ENCODE measurements around the gene PYGO2.

Gene PYGO2

DNA sequence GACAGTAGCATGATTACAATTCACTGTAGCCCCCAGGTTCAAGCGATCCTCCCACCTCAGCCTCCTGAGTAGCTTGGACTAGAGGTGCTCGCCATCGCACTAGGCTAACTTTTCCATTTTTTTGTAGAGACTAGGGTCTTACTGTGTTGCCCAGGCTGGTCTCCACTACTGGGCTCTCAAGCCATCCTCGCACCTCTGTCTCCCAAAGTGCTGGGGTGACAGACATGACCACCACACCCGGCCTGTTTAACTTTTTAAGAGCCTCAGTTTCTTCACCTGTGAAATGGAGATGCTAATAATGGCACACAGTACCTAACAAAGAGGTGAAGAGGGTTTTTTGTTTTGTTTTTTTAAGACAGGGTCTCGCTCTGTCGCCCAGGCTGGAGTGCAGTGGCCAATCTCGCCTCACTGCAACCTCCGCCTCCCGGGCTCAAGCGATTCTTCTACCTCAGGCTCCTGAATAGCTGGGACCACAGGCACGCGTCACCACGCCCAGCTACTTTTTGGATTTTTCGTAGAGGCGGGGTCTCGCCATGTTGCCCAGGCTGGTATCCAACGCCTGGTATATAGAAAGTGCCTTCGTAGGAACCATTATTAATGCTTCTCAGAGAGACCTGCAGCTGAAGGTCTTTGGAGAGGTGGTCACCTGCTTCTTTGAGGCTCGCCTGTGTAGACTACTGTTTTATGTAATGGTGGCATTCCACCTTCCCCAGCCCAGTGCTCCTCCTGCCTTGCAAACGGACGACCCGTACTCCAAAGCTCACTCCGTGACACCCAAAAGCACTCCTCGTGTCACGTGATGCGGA lies 25.6 kb downstream of the PYGO2 start:
- POLR2A ChIA-PET = interaction anchor here (1.2 to 2.4 kb wide), 4 partner anchors 10 to 52 kb away, joined by 4 to 7 read pairs (median 6); partner anchors contain the start of genes PBXIP1 and PYGO2
- H3K27me3 ChIP-seq (replicated peaks in 2 of 5; ENCODE audit: control insufficient read depth in 4 of 5, insufficient read depth in 5 of 5, low read length in 4 of 5) = no peaks in the 10 kb centered on the region
- no peaks in the 10 kb centered on the region for H3K9me3 ChIP-seq (ENCODE audit: control extremely low read depth in 1 of 5, control insufficient read depth in 4 of 5, insufficient read depth in 2 of 5, low read depth in 1 of 5, low read length in 4 of 5)
- WGBS (ENCODE audit: insufficient coverage) = 57% methylated on average over 23 of the region's 27 CpGs
- CTCF ChIA-PET = interaction anchor here (0.6 to 2.2 kb wide), 18 partner anchors 9 to 455 kb away, joined by 3 to 10 read pairs (median 4); partner anchors contain the start of gene FLAD1
- H3K27ac ChIP-seq (ENCODE audit: insufficient read depth in 1 of 2, low read depth in 1 of 2, low read length in 2 of 2, poor library complexity in 1 of 2, severe bottlenecking in 2 of 2) = peak overlapping the region; percentile 99
- H3K4me3 ChIP-seq (ENCODE audit: control insufficient read depth in 1 of 7, extremely low read depth in 1 of 7, insufficient read depth in 4 of 7, low read depth in 2 of 7, low read length in 6 of 7) = peak overlapping the region; percentile 28 to 86 (median 80)
- H3K36me3 ChIP-seq (ENCODE audit: control insufficient read depth in 4 of 4, insufficient read depth in 4 of 4, low read length in 3 of 4) = peaks cover under 1 to 9% (median 6%) of the 10 kb centered on the region in 4 experiments
- DNase-seq = no peak
- H3K4me1 ChIP-seq (ENCODE audit: control extremely low read depth in 1 of 4, control insufficient read depth in 4 of 4, insufficient read depth in 4 of 4, low read length in 3 of 4) = peaks cover 10 to 58% (median 47%) of the 10 kb centered on the region in 4 experiments

DNA sequence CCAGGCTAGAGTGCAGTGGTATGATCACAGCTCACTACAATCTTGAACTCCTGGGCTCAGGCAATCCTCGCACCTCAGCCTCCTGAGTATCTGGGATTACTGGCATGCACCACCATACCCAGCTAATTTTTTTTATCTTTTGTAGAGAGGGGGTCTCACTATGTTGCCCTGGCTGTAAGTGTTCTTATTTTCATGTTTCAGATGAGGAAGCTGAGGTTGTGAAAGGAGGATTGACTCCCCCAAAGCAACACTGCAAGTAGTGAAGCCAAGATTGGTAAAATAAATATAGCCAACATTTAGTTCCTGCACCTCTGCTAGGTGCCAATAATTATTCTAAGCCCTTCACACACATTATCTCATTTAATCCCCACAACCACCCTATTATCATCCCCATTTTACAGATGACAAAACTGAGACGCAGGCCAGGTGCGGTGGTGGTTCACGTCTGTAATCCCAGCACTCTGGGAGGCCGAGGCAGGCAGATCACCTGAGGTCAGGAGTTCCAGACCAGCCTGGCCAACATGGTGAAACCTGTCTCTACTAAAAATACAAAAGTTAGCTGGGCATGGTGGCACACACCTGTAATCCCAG lies 27.1 kb downstream of the PYGO2 start:
- Histone ChIP-seq H3K4me3 (ENCODE audit: control insufficient read depth in 1 of 7, extremely low read depth in 1 of 7, insufficient read depth in 4 of 7, low read depth in 2 of 7, low read length in 6 of 7) (no peak overlapping the region), H3K27ac (ENCODE audit: insufficient read depth in 1 of 2, low read depth in 1 of 2, low read length in 2 of 2, poor library complexity in 1 of 2, severe bottlenecking in 2 of 2) (no peak overlapping the region), H3K36me3 (ENCODE audit: control insufficient read depth in 4 of 4, insufficient read depth in 4 of 4, low read length in 3 of 4) (peaks cover 3 to 14% (median 9%) of the 10 kb centered on the region in 4 experiments), H3K4me1 (ENCODE audit: control extremely low read depth in 1 of 4, control insufficient read depth in 4 of 4, insufficient read depth in 4 of 4, low read length in 3 of 4) (peaks cover 8 to 44% (median 33%) of the 10 kb centered on the region in 4 experiments), H3K9me3 (ENCODE audit: control extremely low read depth in 1 of 5, control insufficient read depth in 4 of 5, insufficient read depth in 2 of 5, low read depth in 1 of 5, low read length in 4 of 5) (no peaks in the 10 kb centered on the region), H3K27me3 (replicated peaks in 2 of 5; ENCODE audit: control insufficient read depth in 4 of 5, insufficient read depth in 5 of 5, low read length in 4 of 5) (no peaks in the 10 kb centered on the region)
- ChIA-PET POLR2A (no interaction called here), CTCF (interaction anchor here (0.9 to 1.9 kb wide), 2 partner anchors 10 kb away, joined by 3 to 6 read pairs; no protein-coding TSS in a partner anchor)
- WGBS (ENCODE audit: insufficient coverage) = 82% methylated on average over 3 of the region's 5 CpGs
- no peak for DNase-seq

DNA sequence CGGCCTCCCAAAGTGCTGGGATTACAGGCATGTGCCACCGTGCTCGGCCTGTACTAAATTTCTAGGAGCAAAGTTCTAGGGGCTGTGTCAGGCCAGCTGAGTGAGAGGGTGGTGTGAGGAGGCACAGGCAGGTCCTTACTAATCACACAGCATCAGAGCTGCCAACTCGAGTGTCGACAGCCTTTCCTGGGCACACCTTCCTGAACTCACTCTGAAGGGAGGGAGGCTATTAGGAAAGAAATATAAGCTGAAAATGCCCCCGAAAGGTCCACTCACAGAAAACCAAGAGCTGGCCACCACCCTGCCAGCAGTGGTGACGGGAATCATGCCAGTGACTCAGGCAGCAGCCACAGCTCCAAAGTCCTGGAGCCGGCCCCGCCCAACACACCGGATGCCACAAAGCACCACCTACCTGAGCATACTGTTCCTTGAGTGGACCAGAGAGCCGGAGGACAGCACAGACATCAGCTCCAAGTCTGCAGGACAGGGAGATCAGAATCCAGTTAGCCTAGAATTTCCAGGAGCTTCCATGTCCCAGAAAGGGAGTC lies 29.6 kb downstream of the PYGO2 start:
- H3K4me3 ChIP-seq (ENCODE audit: control insufficient read depth in 1 of 7, extremely low read depth in 1 of 7, insufficient read depth in 4 of 7, low read depth in 2 of 7, low read length in 6 of 7) = no peak overlapping the region
- ChIA-PET CTCF (interaction anchor here (1.0 to 1.4 kb wide), 2 partner anchors 11 to 12 kb away, joined by 3 to 4 read pairs; no protein-coding TSS in a partner anchor), POLR2A (no interaction called here)
- DNase-seq = no peak
- no peaks in the 10 kb centered on the region for H3K27me3 ChIP-seq (replicated peaks in 2 of 5; ENCODE audit: control insufficient read depth in 4 of 5, insufficient read depth in 5 of 5, low read length in 4 of 5)
- WGBS (ENCODE audit: insufficient coverage) = 93% methylated on average over 4 of the region's 11 CpGs
- peaks cover 4 to 28% (median 17%) of the 10 kb centered on the region in 4 experiments for H3K36me3 ChIP-seq (ENCODE audit: control insufficient read depth in 4 of 4, insufficient read depth in 4 of 4, low read length in 3 of 4)
- H3K9me3 ChIP-seq (ENCODE audit: control extremely low read depth in 1 of 5, control insufficient read depth in 4 of 5, insufficient read depth in 2 of 5, low read depth in 1 of 5, low read length in 4 of 5) = no peaks in the 10 kb centered on the region
- H3K27ac ChIP-seq (ENCODE audit: insufficient read depth in 1 of 2, low read depth in 1 of 2, low read length in 2 of 2, poor library complexity in 1 of 2, severe bottlenecking in 2 of 2) = no peak overlapping the region
- peaks cover 2 to 30% (median 18%) of the 10 kb centered on the region in 4 experiments for H3K4me1 ChIP-seq (ENCODE audit: control extremely low read depth in 1 of 4, control insufficient read depth in 4 of 4, insufficient read depth in 4 of 4, low read length in 3 of 4)

DNA sequence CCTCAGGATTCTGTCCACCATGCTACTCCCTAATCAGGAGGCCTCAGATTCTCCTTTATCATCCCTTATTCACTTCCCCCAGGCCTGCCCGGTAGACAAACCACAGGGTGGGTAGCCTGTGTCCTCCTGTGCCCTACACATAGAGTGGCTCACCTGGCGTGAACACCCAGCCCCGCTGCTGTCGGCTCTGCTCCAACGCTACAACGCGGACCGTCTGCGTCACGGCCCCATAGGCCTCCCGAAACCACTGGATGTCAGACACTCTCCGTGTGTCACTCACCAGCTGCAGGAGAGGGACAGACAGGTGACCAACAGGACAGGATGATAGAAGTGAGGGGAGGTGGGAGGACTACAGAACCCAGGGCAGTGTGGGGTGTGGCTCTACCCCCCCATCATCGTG lies 35.4 kb downstream of the PYGO2 start:
- peak overlapping the region; percentile 31 to 65 for H3K27ac ChIP-seq (ENCODE audit: insufficient read depth in 1 of 2, low read depth in 1 of 2, low read length in 2 of 2, poor library complexity in 1 of 2, severe bottlenecking in 2 of 2)
- no peaks in the 10 kb centered on the region for H3K27me3 ChIP-seq (replicated peaks in 2 of 5; ENCODE audit: control insufficient read depth in 4 of 5, insufficient read depth in 5 of 5, low read length in 4 of 5)
- DNase-seq = no peak
- ChIA-PET POLR2A (interaction anchor here (1.4 kb wide), 1 partner anchor 11 kb away, joined by 5 read pairs; the partner anchor contains the start of gene PMVK), CTCF (interaction anchor here (0.9 to 1.9 kb wide), 4 partner anchors 10 to 153 kb away, joined by 3 to 9 read pairs (median 3); partner anchors contain the start of gene PMVK)
- peaks cover 6 to 38% (median 32%) of the 10 kb centered on the region in 4 experiments for H3K4me1 ChIP-seq (ENCODE audit: control extremely low read depth in 1 of 4, control insufficient read depth in 4 of 4, insufficient read depth in 4 of 4, low read length in 3 of 4)
- H3K36me3 ChIP-seq (ENCODE audit: control insufficient read depth in 4 of 4, insufficient read depth in 4 of 4, low read length in 3 of 4) = peaks cover 10 to 58% (median 28%) of the 10 kb centered on the region in 4 experiments
- peak overlapping the region in 3 of 7 experiments; percentile 16 to 32 (median 20) for H3K4me3 ChIP-seq (ENCODE audit: control insufficient read depth in 1 of 7, extremely low read depth in 1 of 7, insufficient read depth in 4 of 7, low read depth in 2 of 7, low read length in 6 of 7)
- no peaks in the 10 kb centered on the region for H3K9me3 ChIP-seq (ENCODE audit: control extremely low read depth in 1 of 5, control insufficient read depth in 4 of 5, insufficient read depth in 2 of 5, low read depth in 1 of 5, low read length in 4 of 5)
- WGBS (ENCODE audit: insufficient coverage) = 54% methylated on average over 12 of the region's 13 CpGs

DNA sequence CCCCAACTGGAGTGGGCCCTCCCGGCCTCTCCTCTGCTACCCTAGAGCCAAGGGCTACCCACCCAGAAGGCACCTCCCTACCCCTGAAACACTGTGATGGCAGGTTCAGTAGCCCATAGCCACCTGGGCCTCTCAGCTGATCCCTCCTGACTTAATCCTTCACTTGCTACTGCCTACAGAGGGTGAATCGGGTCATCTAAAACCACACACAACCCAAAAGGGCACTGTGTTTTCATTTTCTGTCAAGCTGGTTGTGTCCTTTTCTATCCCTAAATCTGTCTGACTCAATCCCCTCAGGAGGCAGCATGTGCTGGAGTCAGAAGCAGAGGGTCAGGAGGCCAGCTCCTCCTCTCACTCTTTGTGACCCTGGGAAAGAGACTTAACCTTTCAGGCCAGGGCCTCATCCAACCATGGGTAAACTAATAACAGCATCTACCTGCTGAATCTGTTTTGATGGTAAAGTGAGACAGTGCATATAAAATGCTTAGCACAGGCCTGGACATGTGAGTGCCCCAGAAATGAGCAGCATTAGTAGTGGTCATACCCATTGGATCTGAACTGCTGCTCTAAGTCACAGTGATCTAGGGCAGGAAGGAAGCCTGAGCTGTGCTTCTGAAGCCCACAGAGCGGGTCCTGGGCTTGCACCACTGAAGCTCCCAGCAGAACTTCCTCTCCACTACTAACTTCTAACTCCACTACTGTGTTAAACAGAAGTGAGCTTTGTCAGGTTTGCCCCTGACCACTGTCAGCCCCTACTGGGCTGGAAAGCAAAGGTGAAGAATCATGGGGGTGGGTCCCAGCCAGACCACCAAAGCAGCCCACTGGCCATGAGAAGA lies 36.0 kb downstream of the PYGO2 start:
- 100% methylated on average over 2 of the region's 3 CpGs for WGBS (ENCODE audit: insufficient coverage)
- CTCF ChIA-PET = interaction anchor here (0.9 to 1.6 kb wide), 6 partner anchors 9 to 152 kb away, joined by 3 to 5 read pairs (median 3); no protein-coding TSS in a partner anchor

DNA sequence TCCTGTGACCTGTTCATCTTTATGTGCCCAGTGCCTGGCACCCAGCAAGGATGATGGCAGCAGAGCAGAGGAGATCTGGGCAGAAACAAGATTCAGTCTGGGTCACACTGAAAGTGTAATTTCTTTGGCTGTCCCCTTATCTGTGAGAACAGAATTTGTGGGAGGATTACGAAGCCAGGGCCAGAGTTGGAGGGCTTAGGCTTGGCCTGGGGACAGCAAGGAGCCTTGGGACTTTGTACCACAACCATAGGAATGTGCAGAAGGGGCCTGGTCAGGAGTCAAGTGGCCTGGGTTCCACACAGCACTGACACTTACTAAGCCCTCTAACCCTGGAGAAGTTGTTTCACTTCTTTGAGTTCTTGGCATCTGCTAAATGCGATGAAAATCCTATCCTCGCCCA lies 37.9 kb downstream of the PYGO2 start:
- WGBS (ENCODE audit: insufficient coverage) = 94% methylated on average over 3 of the region's 3 CpGs
- Histone ChIP-seq H3K4me1 (ENCODE audit: control extremely low read depth in 1 of 4, control insufficient read depth in 4 of 4, insufficient read depth in 4 of 4, low read length in 3 of 4) (peaks cover 6 to 36% (median 32%) of the 10 kb centered on the region in 4 experiments), H3K4me3 (ENCODE audit: control insufficient read depth in 1 of 7, extremely low read depth in 1 of 7, insufficient read depth in 4 of 7, low read depth in 2 of 7, low read length in 6 of 7) (no peak overlapping the region), H3K27ac (ENCODE audit: insufficient read depth in 1 of 2, low read depth in 1 of 2, low read length in 2 of 2, poor library complexity in 1 of 2, severe bottlenecking in 2 of 2) (no peak overlapping the region), H3K9me3 (ENCODE audit: control extremely low read depth in 1 of 5, control insufficient read depth in 4 of 5, insufficient read depth in 2 of 5, low read depth in 1 of 5, low read length in 4 of 5) (no peaks in the 10 kb centered on the region), H3K36me3 (ENCODE audit: control insufficient read depth in 4 of 4, insufficient read depth in 4 of 4, low read length in 3 of 4) (peaks cover 7 to 43% (median 21%) of the 10 kb centered on the region in 4 experiments), H3K27me3 (replicated peaks in 2 of 5; ENCODE audit: control insufficient read depth in 4 of 5, insufficient read depth in 5 of 5, low read length in 4 of 5) (no peaks in the 10 kb centered on the region)
- no peak for DNase-seq
- POLR2A ChIA-PET = no interaction called here
- CTCF ChIA-PET = interaction anchor here (0.7 to 0.9 kb wide), 2 partner anchors 11 to 21 kb away, joined by 3 read pairs; no protein-coding TSS in a partner anchor

More for the DNA sequence above, 36.0 kb downstream of the PYGO2 start:
- peaks cover 6 to 36% (median 32%) of the 10 kb centered on the region in 4 experiments for H3K4me1 ChIP-seq (ENCODE audit: control extremely low read depth in 1 of 4, control insufficient read depth in 4 of 4, insufficient read depth in 4 of 4, low read length in 3 of 4)
- H3K9me3 ChIP-seq (ENCODE audit: control extremely low read depth in 1 of 5, control insufficient read depth in 4 of 5, insufficient read depth in 2 of 5, low read depth in 1 of 5, low read length in 4 of 5) = no peaks in the 10 kb centered on the region
- no peaks in the 10 kb centered on the region for H3K27me3 ChIP-seq (replicated peaks in 2 of 5; ENCODE audit: control insufficient read depth in 4 of 5, insufficient read depth in 5 of 5, low read length in 4 of 5)
- peak in 2 of 3 donors; percentile 71 to 75 for DNase-seq
- peak overlapping the region; percentile 31 to 65 for H3K27ac ChIP-seq (ENCODE audit: insufficient read depth in 1 of 2, low read depth in 1 of 2, low read length in 2 of 2, poor library complexity in 1 of 2, severe bottlenecking in 2 of 2)
- H3K36me3 ChIP-seq (ENCODE audit: control insufficient read depth in 4 of 4, insufficient read depth in 4 of 4, low read length in 3 of 4) = peaks cover 8 to 55% (median 27%) of the 10 kb centered on the region in 4 experiments
- POLR2A ChIA-PET = interaction anchor here (1.4 kb wide), 1 partner anchor 11 kb away, joined by 5 read pairs; the partner anchor contains the start of gene PMVK
- H3K4me3 ChIP-seq (ENCODE audit: control insufficient read depth in 1 of 7, extremely low read depth in 1 of 7, insufficient read depth in 4 of 7, low read depth in 2 of 7, low read length in 6 of 7) = peak overlapping the region in 2 of 7 experiments; percentile 20 to 32

Measured in common myeloid progenitor, CD34-positive (primary cell).